ENCODE measurements around the gene HSPA14.
"Not testable (repeated sequence)": the region's sequence is repeated elsewhere in the genome, so short reads cannot be mapped to it uniquely, and the experiment has no call there.

HSPA14 gene, protein sequence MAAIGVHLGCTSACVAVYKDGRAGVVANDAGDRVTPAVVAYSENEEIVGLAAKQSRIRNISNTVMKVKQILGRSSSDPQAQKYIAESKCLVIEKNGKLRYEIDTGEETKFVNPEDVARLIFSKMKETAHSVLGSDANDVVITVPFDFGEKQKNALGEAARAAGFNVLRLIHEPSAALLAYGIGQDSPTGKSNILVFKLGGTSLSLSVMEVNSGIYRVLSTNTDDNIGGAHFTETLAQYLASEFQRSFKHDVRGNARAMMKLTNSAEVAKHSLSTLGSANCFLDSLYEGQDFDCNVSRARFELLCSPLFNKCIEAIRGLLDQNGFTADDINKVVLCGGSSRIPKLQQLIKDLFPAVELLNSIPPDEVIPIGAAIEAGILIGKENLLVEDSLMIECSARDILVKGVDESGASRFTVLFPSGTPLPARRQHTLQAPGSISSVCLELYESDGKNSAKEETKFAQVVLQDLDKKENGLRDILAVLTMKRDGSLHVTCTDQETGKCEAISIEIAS

DNA sequence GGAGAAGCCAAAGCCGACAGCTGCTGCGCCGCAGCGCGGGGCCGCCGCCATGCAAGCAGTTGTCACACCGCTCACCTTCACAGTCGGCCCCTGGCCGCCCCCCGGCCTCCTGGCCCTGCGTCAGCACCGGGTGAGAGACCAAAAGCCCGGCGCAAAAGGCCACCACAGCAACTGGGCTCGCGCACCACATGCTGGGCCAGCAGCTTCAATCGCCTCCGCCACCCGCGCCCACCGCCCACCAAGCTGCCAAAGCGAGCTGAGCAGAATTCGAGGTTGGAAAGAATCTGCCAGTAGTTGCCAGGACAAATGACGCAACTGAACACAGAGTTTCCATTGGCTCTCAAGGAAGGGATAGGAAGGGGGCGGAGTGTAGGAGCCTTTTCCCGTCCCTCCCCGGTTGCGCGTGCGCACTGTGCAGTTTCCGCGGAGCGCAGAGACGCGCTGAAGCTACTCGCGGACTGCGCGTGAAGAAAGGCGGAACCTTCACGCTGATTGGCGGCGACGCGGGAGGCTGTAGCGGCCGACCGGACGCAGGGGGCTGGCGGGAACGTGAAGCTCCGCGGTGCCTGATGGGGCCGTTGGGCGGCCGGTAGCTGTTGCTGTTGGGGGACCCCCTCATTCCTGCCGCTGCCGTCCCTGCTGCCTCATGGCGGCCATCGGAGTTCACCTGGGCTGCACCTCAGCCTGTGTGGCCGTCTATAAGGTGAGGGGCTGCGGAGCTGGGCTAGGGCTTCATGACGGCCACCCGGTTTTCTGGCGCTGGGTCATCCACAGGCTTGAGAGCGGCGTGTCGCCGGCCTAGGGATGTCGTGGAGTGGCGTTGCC is at the start of gene HSPA14, which contains the start of the genes CDNF and MSANTD7:
Gene HSPA14, plus strand, starts transcription at position 550 of the 825 bp plus-strand sequence. Its CDS starts 97 bp downstream, at position 647.
Gene CDNF, minus strand, starts transcription at position 281 of the 825 bp plus-strand sequence. Its CDS starts 91 bp downstream, at position 190.
Gene MSANTD7, plus strand, starts transcription at position 550 of the 825 bp plus-strand sequence. CDS start 3,979 bp downstream, outside the sequence.
- DNase-seq = peak; percentile 82 to 96

DNA sequence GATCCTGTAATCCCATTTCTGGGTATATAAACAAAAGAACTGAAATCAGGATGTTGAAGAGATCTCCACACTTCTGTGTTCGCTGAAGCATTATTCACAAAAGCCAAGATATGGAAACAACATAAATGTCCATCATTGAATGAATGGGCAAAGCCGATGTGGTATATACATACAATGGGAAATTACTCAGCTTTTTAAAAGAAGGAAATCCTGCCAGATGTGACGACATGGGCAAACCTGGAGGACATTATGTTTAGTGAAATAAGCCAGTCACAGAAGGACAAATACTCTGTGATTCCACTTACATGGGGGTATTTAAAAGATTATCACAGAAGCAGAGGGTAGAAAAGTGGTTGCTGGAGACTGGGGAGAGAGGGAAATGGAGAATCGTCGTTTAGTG is 39.5 kb upstream of the HSPA14 start:
- DNase-seq = no peak

DNA sequence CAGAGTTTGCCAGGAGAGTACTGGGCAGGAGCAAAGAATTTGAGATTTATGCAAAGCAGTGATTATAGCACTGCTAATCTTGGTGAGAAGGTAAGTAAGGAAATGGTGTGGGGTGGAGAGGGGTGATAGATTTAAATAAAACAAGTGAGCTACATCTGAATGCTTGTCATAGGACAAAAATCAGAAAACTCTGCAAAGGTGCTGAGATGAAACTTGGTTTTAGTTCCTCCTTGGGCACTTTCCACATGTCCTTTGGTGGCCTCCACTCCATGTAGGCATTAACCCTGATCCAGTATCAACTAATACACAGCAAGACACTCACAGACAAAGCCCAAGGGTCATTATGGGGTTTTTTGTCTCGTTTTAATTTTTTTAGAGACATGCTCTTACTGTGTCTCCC is 37.7 kb upstream of the HSPA14 start:
- no peak for DNase-seq

DNA sequence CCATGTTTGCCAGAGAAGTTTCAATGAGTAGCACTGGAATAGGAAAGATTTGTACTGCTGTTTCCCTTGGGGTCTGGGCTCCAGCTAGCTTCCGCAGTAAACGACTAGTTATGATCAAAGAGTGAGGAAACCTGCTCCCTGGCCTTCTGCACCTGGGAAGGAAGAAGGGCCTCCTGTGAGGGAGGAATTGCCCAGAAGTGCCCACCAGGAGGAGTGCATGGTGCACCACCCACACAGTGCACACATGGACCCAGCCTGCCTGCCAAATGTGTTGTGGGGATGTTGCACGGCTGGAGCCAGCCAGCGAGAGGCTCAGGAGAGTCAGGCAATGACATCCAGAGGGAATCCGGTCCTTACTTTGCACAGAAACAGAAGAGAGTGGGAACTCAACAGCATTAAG is 36.4 kb upstream of the HSPA14 start:
- DNase-seq = no peak

DNA sequence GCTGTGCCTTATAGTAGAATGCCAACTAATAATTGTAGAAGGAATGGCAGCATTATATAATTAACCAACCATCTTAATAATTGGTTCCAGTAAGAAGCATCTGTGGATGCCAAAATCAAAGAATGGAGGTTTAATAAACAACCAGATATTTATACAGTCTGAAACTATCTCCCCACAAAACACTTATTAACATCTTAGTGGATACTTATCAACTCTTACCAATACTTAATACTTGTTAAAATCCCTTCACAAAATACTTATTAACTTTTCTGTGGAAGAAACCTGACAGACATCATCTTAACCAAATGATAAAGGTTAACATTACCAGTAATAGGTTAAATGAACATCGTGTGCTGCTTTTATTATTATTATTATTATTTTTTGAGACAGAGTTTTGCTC is 34.3 kb upstream of the HSPA14 start:
- DNase-seq = no peak

DNA sequence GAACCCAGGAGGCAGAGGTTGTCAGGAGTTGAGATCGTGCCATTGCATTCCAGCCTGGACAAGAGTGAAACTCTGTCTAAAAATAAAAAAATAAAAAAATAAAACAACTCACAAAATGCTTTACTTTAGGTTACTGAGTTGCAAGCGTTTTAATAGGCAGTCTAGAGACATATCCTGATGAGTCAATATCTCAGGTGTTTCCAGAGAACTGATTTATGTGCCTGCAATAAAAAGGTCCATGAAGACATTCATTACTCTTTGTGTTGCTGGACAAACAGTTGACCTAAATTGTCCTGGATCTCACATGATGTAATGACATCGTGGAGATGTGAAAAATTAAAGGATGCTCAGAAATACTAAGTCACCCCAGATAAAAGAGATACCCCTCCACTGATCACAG is 31.8 kb upstream of the HSPA14 start:
- DNase-seq = no peak

DNA sequence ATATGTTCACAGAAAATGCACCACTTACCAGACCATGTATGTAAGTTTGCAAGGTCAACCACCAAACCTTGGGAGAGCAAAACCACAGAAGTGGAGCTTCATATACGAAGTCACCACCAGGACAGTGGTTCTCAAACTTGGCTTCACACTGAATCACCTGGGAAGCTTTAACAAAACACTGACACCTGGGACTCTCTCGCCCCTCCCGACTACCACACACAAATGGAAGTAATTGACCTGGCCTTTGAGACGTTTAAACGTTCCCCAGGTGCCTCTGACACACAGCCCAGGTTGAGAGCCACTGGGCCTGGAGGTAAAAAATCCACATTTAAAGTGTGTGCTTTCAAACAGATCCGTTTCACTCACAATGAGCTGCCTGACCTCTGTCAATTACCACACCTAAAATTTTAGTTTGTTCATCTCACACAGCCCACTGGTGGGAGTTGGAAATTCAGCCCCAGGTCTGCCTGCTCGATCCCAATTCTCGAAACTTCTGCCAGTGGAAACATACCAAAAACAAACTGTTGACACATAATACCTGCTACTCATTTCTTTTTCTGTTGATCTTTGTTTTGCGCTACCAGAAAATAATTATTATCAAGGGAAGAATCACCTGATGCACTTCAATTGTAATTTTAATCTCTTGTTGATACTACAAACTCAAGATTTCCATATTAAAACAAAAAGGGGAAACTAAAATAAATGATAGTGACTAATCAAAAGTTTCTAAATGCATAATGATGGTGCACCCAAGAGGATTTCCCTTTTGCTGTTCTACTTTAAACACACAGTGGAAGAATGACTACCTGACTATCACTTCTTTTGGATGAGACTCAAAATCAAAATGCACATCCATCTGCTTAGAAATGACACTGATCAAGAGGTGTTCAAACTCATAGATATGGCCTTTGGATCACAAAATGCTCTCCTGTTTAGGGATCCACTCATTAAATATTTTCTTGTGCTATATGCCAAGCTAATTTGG is 26.8 kb upstream of the HSPA14 start:
- no peak for DNase-seq

DNA sequence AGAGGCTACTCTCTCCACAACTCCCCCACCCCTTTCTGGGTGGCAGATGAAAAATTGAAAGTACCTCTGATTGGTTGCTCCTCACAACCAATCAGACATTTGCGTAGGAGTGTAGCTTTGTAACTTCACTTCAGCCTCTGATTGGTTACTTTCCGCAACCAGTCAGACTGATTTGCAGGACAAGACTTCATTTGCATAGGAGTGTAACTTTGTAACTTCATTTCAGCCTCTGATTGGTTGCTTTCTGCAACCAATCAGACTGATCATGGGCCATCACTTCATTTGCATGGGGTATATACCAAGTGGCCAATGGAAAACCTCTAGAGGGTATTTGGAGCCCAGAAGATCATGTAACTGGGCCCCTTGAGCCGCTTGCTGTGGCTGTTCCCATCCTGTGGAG is 25.8 kb upstream of the HSPA14 start:
- DNase-seq = no peak

DNA sequence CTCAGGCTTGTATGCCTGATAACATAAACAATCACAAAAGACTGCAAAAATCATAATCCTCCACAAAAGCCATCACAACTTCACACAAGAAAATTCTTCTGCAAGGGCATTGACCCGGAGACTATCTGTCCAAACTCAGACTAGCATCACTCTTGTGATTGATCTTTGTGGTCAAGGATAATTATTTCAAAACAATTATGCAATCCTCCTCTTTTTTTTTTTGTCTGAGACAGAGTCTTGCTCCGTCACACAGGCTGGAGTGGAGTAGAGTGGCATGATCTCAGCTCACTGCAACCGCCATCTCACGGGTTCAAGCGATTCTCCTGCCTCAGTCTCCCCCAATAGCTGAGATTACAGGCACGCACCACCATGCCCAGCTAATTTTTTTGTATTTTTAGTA is 22.4 kb upstream of the HSPA14 start:
- no peak for DNase-seq

DNA sequence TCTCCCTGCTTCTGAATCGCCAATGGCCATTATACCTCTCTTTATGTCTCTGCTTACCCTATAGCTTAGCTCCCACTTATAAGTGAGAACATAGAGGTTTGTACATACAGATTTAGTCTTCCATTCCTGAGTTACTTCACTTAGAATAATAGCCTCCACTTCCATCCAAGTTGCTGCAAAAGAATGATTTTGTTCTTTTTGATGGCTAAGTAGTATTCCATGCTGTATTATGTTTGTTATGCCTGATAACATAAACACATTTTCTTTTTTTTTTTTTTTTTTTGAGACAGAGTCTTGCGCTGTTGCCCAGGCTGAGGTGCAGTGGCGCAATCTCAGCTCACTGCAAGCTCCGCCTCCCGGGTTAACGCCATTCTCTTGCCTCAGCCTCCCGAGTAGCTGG is 21.4 kb upstream of the HSPA14 start:
- not testable (repeated sequence) for DNase-seq

DNA sequence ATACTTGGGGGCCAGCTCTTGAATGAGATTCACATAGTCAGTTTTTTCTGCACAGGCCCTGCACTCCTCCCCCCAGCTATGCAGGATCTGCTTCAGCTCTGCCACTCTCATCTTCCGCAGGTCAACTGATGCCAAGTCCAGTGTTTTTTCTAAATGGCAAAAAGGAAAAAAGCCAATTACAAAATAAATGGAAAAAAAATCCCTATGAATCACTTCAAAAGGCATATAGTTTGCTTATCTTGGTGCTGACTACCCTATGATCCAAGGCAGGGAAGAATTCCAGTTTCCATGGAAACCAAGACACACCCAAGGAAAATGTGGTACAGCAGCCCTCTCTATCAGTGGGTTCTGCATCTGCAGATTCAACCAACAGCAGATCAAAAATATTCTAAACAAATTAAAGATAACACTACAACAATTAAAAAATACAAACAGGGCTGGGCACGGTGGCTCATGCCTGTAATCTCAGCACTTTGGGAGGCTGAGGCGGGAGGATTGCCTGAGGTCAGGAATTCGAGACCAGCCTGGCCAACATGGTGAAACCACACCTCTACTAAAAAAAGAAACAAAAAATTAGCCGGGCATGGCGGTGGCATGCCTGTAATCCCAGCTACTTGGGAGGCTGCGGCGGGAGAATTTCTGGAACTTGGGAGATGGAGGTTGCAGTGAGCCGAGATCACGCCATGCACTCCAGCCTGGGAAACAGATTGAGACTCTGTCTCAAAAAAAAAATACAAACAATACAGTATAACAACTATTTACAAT is 17.9 kb upstream of the HSPA14 start:
- no peak for DNase-seq

DNA sequence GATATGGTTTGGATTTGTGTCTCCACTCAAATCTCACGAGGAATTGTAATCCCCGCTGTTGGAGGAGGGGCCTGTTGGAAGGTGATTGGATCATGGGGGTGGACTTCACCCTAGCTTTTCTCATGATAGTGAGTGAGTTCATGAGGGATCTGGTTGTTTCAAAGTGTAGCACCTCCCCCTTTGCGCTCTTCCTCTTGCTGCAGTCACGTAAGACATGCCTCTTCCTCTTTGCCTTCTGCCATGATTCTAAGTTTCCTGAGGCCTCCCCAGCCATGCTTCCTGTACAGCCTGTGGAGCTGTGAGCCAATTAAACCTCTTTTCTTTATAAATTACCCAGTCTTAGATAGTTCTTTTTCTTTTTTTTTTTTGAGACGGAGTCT is 17.3 kb upstream of the HSPA14 start:
- DNase-seq = no peak

DNA sequence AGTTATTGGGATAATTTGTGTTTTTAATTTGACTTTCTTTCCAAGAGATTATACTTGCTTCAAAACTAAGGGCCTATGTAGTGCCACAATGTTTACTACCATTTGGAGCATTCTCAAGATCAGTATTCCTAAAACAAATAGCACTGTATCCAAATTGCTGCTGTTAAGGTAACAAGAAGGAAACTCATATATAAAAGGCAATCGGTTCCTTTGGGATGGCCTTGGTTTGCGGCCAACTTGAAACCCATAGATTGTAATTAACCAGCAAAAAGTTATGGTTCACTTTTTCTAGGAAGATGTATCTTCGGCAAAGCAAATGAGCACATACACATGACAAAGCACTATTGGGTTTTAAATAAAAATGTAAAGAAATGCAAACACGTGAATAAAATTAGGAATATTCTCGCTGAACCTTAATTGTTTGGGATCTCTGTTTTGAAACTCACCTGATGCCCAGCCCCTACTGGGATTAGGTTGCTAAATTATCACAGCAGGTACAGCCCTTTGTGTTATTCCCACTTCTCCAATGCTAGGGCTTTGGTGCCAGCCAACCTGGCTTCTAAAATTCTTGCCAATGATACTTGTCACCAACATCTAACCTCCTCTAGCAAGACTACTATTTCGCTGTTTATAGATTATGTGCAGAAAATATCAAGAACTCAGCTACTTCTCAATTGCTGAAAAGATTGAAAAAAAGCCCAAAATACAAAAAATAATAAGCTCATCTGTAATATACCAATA is 16.3 kb upstream of the HSPA14 start:
- DNase-seq = no peak

DNA sequence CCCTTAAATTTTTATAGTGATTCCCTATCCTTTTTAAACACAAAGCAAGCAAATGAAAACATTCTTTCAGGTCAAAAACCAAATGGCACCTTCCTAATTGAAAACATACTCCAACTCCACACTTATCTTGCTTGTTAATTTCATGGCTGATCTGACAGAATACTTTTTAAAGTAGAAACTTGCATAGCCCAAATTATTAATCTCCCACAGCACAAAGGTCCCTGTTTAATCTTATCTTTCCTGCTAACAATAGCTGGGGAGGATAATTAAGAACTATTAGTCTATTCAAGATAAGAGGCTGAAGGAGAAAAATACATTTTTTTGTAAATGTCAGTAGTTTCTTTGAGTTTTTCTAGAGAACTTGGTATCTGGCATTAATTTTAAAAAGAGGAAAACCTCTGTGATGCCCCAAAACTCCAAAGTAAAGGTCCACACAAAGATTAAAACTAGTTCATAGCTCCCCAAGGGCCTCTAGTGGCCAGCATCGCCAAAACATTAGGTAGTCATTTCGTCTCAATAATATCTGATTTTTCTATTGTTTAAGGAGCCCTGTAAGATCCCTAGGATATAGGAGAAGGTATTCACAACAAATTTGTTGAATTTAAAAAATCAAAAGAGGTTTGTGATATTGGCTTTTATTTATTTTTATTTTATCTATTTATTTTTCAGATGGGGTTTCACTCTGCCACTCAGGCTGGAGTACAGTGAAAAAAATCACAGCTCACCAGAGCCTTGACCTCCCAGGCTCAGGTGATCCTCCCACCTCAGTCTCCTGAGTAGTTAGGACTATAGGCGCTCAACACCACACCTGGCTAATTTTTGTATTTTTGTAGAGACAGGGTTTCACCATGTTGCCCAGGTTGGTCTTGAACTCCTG is 15.0 kb upstream of the HSPA14 start:
- DNase-seq = no peak

DNA sequence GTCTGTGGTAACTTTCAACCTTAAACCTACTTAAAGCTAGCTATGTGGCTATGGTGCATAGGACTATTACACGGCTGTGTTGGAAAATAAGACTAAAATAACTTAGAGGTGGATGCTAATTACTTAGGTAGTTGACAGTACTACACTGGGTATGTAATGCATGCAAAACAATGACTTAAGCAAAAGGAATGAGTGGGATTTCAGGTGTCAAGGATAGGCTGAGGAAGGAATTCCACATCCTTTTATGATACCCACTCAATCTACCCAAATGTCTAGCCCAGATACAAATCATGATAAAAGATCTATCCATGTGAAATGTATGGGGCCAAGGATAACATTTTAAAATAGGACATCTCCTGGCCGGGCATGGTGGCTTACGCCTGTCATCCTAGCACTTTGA is 14.1 kb upstream of the HSPA14 start:
- no peak for DNase-seq

DNA sequence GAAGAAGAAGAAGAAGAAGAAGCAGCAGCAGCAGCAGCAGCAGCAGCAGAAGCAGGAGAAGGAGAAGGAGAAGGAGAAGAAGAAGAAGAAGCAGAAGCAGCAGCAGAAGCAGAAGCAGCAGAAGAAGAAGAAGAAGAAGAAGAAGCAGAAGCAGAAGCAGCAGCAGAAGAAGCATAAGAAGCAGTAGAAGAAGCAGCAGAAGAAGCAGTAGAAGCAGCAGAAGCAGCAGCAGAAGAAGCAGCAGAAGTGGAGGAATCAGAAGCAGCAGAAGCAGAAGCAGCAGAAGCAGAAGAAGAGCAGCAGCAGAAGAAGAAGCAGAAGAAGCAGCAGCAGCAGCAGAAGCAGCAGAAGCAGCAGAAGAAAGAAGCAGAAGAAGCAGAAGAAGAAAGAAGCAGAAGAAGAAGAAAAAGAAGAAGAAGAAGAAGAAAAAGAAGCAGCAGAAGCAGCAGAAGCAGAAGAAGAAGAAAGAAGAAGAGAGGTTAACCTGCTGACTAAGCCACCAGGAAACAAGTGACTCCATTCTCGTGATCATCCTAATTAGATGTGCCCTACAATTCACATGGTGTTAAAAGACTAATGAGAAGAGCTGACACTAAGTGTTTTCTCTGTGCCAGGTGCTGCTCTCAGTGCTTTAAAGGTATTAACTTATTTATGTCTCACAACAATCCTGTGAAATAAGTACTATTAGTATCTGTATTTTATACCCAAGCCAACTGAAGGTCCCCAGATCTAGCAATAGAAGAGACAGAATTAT is 11.9 kb upstream of the HSPA14 start:
- DNase-seq = no peak

DNA sequence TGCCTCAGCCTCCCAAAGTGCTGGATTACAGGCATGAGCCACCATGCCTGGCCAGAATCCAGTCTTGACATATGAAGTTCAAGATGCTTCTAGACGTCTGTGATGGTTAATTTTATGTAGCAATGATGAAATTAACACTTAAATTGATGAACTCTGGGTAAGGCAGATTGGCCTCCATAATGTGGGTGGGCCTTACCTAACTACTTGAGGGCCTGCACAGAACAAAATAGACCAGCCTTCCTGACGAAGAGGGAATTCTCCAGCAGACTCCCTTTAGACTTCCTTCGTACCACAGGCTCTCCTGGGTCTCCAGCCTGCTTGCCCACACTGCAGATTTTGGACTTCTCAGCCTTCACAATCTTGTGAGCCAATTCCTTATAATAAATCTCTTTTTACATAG is 5.0 kb upstream of the HSPA14 start:
- DNase-seq = no peak

DNA sequence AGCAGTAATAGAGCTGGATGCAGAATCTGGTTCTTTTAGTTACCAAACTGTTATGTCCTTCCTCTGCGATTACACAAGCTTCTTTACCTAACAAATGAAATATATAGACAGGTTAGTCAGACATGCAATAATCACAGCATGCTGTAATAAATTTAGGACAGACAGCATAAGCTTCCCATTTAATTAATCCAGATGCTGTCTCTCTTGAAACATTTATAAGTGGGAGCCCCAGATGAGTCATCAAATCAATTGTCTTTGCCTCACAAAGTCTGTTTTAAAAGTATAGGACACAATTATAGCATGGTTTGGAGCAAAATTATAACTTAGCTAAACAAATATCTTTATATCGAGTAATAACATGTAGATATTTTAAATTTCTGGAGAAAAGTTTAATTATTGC is 1.9 kb upstream of the HSPA14 start:
- DNase-seq = no peak
